ENCODE data around the gene HNRNPUL2.

HNRNPUL2 gene

GRCh38 chr11:62667460-62667859 lies 59.8 kb downstream of the HNRNPUL2 start:
- no peak for DNase-seq (ENCODE audit: low read depth)

GRCh38 chr11:62666259-62666926 lies 60.9 kb downstream of the HNRNPUL2 start:
- DNase-seq (ENCODE audit: low read depth) = no peak

DNA sequence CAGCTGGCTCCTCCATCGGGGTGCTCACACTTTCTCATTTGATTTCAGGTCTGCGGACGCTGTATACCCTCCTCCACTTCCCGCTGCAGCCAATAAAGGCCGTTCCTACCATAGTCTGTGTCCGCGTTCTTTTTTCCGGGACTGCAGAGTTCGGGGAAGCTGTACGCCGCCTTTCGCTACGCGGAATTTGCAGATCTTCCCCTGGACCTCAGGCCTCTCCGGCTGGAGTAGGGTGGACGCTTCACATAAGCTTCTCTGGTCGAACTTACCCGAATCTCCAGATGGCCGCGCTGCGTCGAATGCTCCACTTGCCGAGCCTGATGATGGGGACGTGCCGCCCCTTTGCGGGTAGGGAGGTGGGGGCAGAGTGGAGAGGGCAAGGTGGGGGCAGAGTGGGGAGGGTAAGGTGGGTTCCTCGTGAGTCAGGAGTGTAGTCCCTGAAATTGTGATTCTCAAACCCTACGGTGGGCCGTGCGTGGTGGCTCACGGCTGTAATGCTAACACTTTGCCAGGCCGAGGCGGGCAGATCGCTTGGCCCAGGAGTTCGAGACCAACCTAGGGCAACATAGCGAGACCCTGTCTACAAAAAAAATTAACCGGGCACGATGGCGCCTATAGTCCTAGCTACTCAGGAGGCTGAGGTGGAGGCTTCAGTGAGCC lies 61.5 kb downstream of the HNRNPUL2 start:
- DNase-seq (ENCODE audit: low read depth) = peak; percentile 61

GRCh38 chr11:62665075-62665598 lies 62.1 kb downstream of the HNRNPUL2 start, which contains the start of the genes C11orf98 and CSKMT:
TSS of gene C11orf98 (minus strand) at chr11:62665210. CDS start at chr11:62665169, 41 bp downstream.
TSS of gene CSKMT (plus strand) at chr11:62665312. CDS start at chr11:62665880, 568 bp downstream.
- peak; percentile 95 for DNase-seq (ENCODE audit: low read depth)

- DNase-seq (ENCODE audit: low read depth) = peak; percentile 44
Observed at GRCh38 chr11:62664405-62665074, 62.7 kb downstream of the HNRNPUL2 start.
